ENCODE data around the gene FAM228B.

GRCh38 chr2:24102677-24103076 is 20.6 kb upstream of the FAM228B start:
- no peak for TF ChIP-seq CTCF (IDR thresholded peaks at IDR 0.05)
- no peak for TF ChIP-seq EZH2 (IDR thresholded peaks at IDR 0.05; ENCODE audit: borderline replicate concordance, insufficient read depth, low read depth, low read length, poor library complexity, severe bottlenecking)

Measured in B cell (primary cell).